Measurements from ENCODE around the gene CDC27.
"Not testable (repeated sequence)": the region's sequence is repeated elsewhere in the genome, so short reads cannot be mapped to it uniquely, and the experiment has no call there.

CDC27 gene

GRCh38 chr17:47165137-47165536 lies 24.0 kb downstream of the CDC27 start:
- H3K27me3 ChIP-seq, result no peaks in the 10 kb centered on the region
- TF ChIP-seq Cebpa-rat (IDR thresholded peaks at IDR 0.05), result no peak
- no peaks in the 10 kb centered on the region for H3K9me3 ChIP-seq (replicated peaks in 1 of 11)
- peaks cover 69 to 100% (median 88%) of the 10 kb centered on the region in 11 experiments for H3K36me3 ChIP-seq
- no peak overlapping the region for H3K9ac ChIP-seq
- no peak overlapping the region for H3K4me3 ChIP-seq
- H3K4me1 ChIP-seq, result peaks cover 4 to 26% (median 14%) of the 10 kb centered on the region in 10 experiments; a peak in 11 of 20 replicates
- H3K27ac ChIP-seq, result no peak overlapping the region
- H4K20me1 ChIP-seq, result peaks cover 22 to 60% (median 34%) of the 10 kb centered on the region in 11 experiments; a peak in 19 of 22 replicates
- H3K4me2 ChIP-seq, result no peak overlapping the region

- no peak overlapping the region for H3K27ac ChIP-seq
- no peak overlapping the region for H3K9ac ChIP-seq
- H3K4me2 ChIP-seq, result no peak overlapping the region
- peaks cover 69 to 100% (median 89%) of the 10 kb centered on the region in 11 experiments for H3K36me3 ChIP-seq
- no peaks in the 10 kb centered on the region for H3K9me3 ChIP-seq (replicated peaks in 1 of 11)
- TF ChIP-seq Cebpa-rat (IDR thresholded peaks at IDR 0.05), result no peak
- H4K20me1 ChIP-seq, result peaks cover 20 to 55% (median 31%) of the 10 kb centered on the region in 11 experiments; a peak in 19 of 22 replicates
- peaks cover 4 to 21% (median 13%) of the 10 kb centered on the region in 10 experiments; a peak in 11 of 20 replicates for H3K4me1 ChIP-seq
- H3K27me3 ChIP-seq, result no peaks in the 10 kb centered on the region
- no peak overlapping the region for H3K4me3 ChIP-seq
Observed at GRCh38 chr17:47164263-47164662, 24.8 kb downstream of the CDC27 start.

- peak overlapping the region in 9 of 11 experiments; percentile 4 to 74 (median 38); a peak in 14 of 22 replicates for H3K4me2 ChIP-seq
- peaks cover 7 to 49% (median 28%) of the 10 kb centered on the region in 11 experiments; a peak in 16 of 22 replicates for H4K20me1 ChIP-seq
- peaks cover 0 to 25% (median 12%) of the 10 kb centered on the region in 10 experiments; a peak in 11 of 20 replicates for H3K4me1 ChIP-seq
- H3K27ac ChIP-seq, result no peak overlapping the region
- peak overlapping the region in 1 of 11 experiments; percentile 2; a peak in 2 of 22 replicates for H3K9ac ChIP-seq
- H3K4me3 ChIP-seq, result no peak overlapping the region; a peak in 2 of 20 replicates
- H3K36me3 ChIP-seq, result peaks cover 67 to 100% (median 82%) of the 10 kb centered on the region in 11 experiments
- H3K9me3 ChIP-seq (replicated peaks in 1 of 11), result no peaks in the 10 kb centered on the region
- no peak for TF ChIP-seq Cebpa-rat (IDR thresholded peaks at IDR 0.05)
- no peaks in the 10 kb centered on the region for H3K27me3 ChIP-seq
Observed at GRCh38 chr17:47162013-47162622, 27.0 kb downstream of the CDC27 start.

- Histone ChIP-seq H3K9ac (no peak overlapping the region), H4K20me1 (peaks cover 7 to 31% (median 19%) of the 10 kb centered on the region in 11 experiments; a peak in 15 of 22 replicates), H3K27me3 (no peaks in the 10 kb centered on the region), H3K4me3 (no peak overlapping the region), H3K4me2 (no peak overlapping the region), H3K27ac (no peak overlapping the region), H3K4me1 (peaks cover 0 to 25% (median 12%) of the 10 kb centered on the region in 10 experiments; a peak in 11 of 20 replicates), H3K36me3 (peaks cover 76 to 100% (median 83%) of the 10 kb centered on the region in 11 experiments), H3K9me3 (replicated peaks in 1 of 11) (no peaks in the 10 kb centered on the region)
- no peak for TF ChIP-seq Cebpa-rat (IDR thresholded peaks at IDR 0.05)
Observed at GRCh38 chr17:47159315-47159714, 29.8 kb downstream of the CDC27 start.

GRCh38 chr17:47145351-47145750 lies 43.7 kb downstream of the CDC27 start:
- H3K4me3 ChIP-seq, result no peak overlapping the region
- no peaks in the 10 kb centered on the region for H3K27me3 ChIP-seq
- peaks cover 0 to 19% (median 13%) of the 10 kb centered on the region in 10 experiments; a peak in 15 of 20 replicates for H3K4me1 ChIP-seq
- no peaks in the 10 kb centered on the region; a peak in 2 of 22 replicates for H3K9me3 ChIP-seq (replicated peaks in 1 of 11)
- H3K36me3 ChIP-seq, result peaks cover 88 to 100% (median 98%) of the 10 kb centered on the region in 11 experiments
- H3K27ac ChIP-seq, result no peak overlapping the region
- H3K9ac ChIP-seq, result no peak overlapping the region
- H3K4me2 ChIP-seq, result no peak overlapping the region
- peaks cover 0 to 10% (median 0%) of the 10 kb centered on the region in 11 experiments; a peak in 2 of 22 replicates for H4K20me1 ChIP-seq
- no peak for TF ChIP-seq Cebpa-rat (IDR thresholded peaks at IDR 0.05)

- peaks cover 0 to 3% (median 0%) of the 10 kb centered on the region in 11 experiments; a peak in 1 of 22 replicates for H4K20me1 ChIP-seq
- H3K36me3 ChIP-seq, result peaks cover 81 to 96% (median 92%) of the 10 kb centered on the region in 11 experiments
- H3K4me1 ChIP-seq, result no peaks in the 10 kb centered on the region
- no peak for TF ChIP-seq Cebpa-rat (IDR thresholded peaks at IDR 0.05)
- H3K27me3 ChIP-seq, result no peaks in the 10 kb centered on the region
- no peak overlapping the region for H3K9ac ChIP-seq
- H3K4me2 ChIP-seq, result no peak overlapping the region
- no peak overlapping the region for H3K27ac ChIP-seq
- no peaks in the 10 kb centered on the region for H3K9me3 ChIP-seq (replicated peaks in 1 of 11)
- no peak overlapping the region for H3K4me3 ChIP-seq
Observed at GRCh38 chr17:47135235-47135634, 53.9 kb downstream of the CDC27 start.

GRCh38 chr17:47134354-47134753 lies 54.7 kb downstream of the CDC27 start:
- H3K9me3 ChIP-seq (replicated peaks in 1 of 11); H3K27ac ChIP-seq; H3K4me3 ChIP-seq; H3K4me1 ChIP-seq; H3K4me2 ChIP-seq; H4K20me1 ChIP-seq; H3K27me3 ChIP-seq; H3K9ac ChIP-seq: not testable (repeated sequence)
- peaks cover 81 to 96% (median 92%) of the 10 kb centered on the region in 11 experiments for H3K36me3 ChIP-seq

GRCh38 chr17:47131761-47132160 lies 57.3 kb downstream of the CDC27 start:
- H3K27me3 ChIP-seq, result no peaks in the 10 kb centered on the region
- no peak for TF ChIP-seq Cebpa-rat (IDR thresholded peaks at IDR 0.05)
- H3K4me3 ChIP-seq, result no peak overlapping the region
- H3K4me1 ChIP-seq, result no peaks in the 10 kb centered on the region
- H3K9ac ChIP-seq, result no peak overlapping the region
- no peaks in the 10 kb centered on the region for H3K9me3 ChIP-seq (replicated peaks in 1 of 11)
- H4K20me1 ChIP-seq, result no peaks in the 10 kb centered on the region; a peak in 1 of 22 replicates
- no peak overlapping the region for H3K4me2 ChIP-seq
- H3K27ac ChIP-seq, result no peak overlapping the region
- H3K36me3 ChIP-seq, result peaks cover 82 to 96% (median 93%) of the 10 kb centered on the region in 11 experiments

GRCh38 chr17:47126835-47127234 lies 62.3 kb downstream of the CDC27 start:
- H3K27me3 ChIP-seq; H3K9me3 ChIP-seq (replicated peaks in 1 of 11); H3K27ac ChIP-seq; H3K4me3 ChIP-seq; H3K4me2 ChIP-seq; H4K20me1 ChIP-seq; H3K9ac ChIP-seq; H3K4me1 ChIP-seq: not testable (repeated sequence)
- peaks cover 93 to 100% (median 99%) of the 10 kb centered on the region in 11 experiments for H3K36me3 ChIP-seq

- H3K36me3 ChIP-seq, result peaks cover 80 to 100% (median 98%) of the 10 kb centered on the region in 11 experiments
- not testable (repeated sequence) for H3K4me2 ChIP-seq; H3K4me1 ChIP-seq; H3K9ac ChIP-seq; H3K4me3 ChIP-seq; H3K27me3 ChIP-seq; H3K9me3 ChIP-seq (replicated peaks in 1 of 11); H4K20me1 ChIP-seq; H3K27ac ChIP-seq
Observed at GRCh38 chr17:47123262-47123661, 65.8 kb downstream of the CDC27 start.

All from BLaER1 treated with 17β-estradiol and CSF1 and Interleukin-3, amounts not matched to agents 10 nM and 100 nM (cell line).